ENCODE results near the gene ANXA11. TPM values are rescaled to one million over a fixed set of nuclear protein-coding genes. Genes with fewer than 3 reads are reported as not detected.
"Not testable (repeated sequence)": the region's sequence is repeated elsewhere in the genome, so short reads cannot be mapped to it uniquely, and the experiment has no call there.

ANXA11 gene
- total and polyA plus RNA-seq, 5 donors from 2014 or later: 252 to 316 (median 277) TPM

DNA sequence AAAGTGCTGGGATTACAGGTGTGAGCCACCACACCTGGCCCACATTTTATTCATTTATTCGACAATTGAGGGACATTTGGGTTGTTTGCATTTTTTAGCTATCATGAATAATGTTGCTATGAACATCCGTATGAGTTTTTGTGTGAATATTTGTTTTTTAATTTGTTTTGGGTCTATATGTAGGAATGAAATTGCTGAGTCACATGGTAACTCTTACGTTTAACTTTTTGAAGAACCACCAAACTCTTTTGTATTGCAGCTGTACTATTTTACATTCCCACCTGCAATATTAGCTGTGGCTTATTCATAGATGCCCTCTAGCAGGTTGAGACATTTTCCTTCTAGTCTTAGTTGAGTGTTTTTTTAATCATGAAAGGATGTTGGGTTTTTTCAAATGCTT lies 58.4 kb downstream of the ANXA11 start:
- Mint-ChIP-seq H3K36me3 (peaks cover 30% of the 10 kb centered on the region), H3K9me3 (peaks cover 0 to 16% (median 2%) of the 10 kb centered on the region in 7 donors), H3K27ac (peak overlapping the region in 1 of 3 donors; percentile 77), H3K4me3 (no peak overlapping the region), H3K27me3 (peaks cover 12% of the 10 kb centered on the region), H3K4me1 (peaks cover 11 to 31% (median 21%) of the 10 kb centered on the region in 4 donors)
- no peak overlapping the region for H3K4me3 ChIP-seq (ENCODE audit: low read depth, low read length)
- peaks cover 22% of the 10 kb centered on the region for H3K36me3 ChIP-seq (ENCODE audit: control insufficient read depth, insufficient read depth, low read length)
- DNase-seq (no peak), ATAC-seq (ENCODE audit: low read depth in 2 of 2) (no peak)
- no peaks in the 10 kb centered on the region for H3K27me3 ChIP-seq (ENCODE audit: control insufficient read depth, insufficient read depth, low read length)
- peaks cover 0 to 8% of the 10 kb centered on the region in 2 experiments for H3K9me3 ChIP-seq (ENCODE audit: control insufficient read depth in 2 of 2, low read length in 2 of 2)
- peaks cover 17% of the 10 kb centered on the region for H3K4me1 ChIP-seq (ENCODE audit: control insufficient read depth, insufficient read depth, low read length, poor library complexity, severe bottlenecking)
- H3K27ac ChIP-seq (ENCODE audit: insufficient read depth, low read length, poor library complexity, severe bottlenecking): no peak overlapping the region

DNA sequence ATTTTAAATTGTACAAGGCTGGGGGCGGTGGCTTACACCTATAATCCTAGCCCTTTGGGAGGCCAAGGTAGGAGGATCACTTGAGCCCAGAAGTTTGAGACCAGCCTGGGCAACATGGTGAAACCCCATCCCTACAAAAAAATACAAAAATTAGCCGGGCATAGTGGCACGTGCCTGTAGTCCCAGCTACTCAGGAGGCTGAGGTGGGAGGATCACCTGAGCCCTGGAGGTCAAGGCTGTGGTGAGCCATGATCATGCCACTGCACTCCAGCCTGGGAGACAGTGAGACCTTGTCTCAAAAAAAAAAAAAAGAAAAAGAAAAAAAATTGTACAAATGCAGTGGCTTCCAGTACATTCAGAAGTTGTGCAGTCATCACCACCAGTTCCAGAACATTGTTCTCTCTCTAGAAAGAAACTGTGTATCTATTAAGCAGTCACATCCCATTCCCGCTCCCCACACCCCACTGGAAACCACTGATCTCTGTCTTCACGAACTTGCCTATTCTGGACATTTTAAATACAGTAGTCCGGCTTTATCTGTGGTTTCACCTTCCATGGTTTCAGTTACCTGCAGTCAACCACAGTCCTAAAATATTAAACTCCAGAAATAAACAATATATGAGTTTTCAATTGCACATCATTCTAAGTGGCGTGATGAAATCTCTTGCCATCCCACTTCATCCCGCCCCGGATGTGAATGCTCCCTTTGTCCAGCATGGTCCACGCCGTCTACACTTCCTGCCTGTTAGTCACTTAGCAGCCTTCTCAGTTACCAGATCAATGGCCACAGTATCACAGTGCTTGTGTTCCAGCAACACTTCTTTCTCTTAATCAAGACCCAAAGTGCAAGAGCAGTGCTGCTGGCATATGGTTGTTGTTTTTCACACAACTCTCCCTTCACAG lies 59.7 kb downstream of the ANXA11 start:
- not testable (repeated sequence) for H3K4me3 ChIP-seq (ENCODE audit: low read depth, low read length); H3K9me3 ChIP-seq (ENCODE audit: control insufficient read depth in 2 of 2, low read length in 2 of 2); H3K27me3 ChIP-seq (ENCODE audit: control insufficient read depth, insufficient read depth, low read length); ATAC-seq (ENCODE audit: low read depth in 2 of 2); H3K27ac ChIP-seq (ENCODE audit: insufficient read depth, low read length, poor library complexity, severe bottlenecking); DNase-seq
- Histone ChIP-seq H3K36me3 (ENCODE audit: control insufficient read depth, insufficient read depth, low read length) (peaks cover 11% of the 10 kb centered on the region), H3K4me1 (ENCODE audit: control insufficient read depth, insufficient read depth, low read length, poor library complexity, severe bottlenecking) (peaks cover 17% of the 10 kb centered on the region)
- H3K4me1 Mint-ChIP-seq: peaks cover 11 to 31% (median 17%) of the 10 kb centered on the region in 4 donors
- peak overlapping the region; percentile 7 to 77 (median 32) for H3K27ac Mint-ChIP-seq
- peaks cover 18% of the 10 kb centered on the region for H3K36me3 Mint-ChIP-seq
- H3K4me3 Mint-ChIP-seq: peak overlapping the region; percentile 24 to 89 (median 68)
- H3K9me3 Mint-ChIP-seq: peaks cover 0 to 14% (median 2%) of the 10 kb centered on the region in 7 donors
- peaks cover 15% of the 10 kb centered on the region for H3K27me3 Mint-ChIP-seq

DNA sequence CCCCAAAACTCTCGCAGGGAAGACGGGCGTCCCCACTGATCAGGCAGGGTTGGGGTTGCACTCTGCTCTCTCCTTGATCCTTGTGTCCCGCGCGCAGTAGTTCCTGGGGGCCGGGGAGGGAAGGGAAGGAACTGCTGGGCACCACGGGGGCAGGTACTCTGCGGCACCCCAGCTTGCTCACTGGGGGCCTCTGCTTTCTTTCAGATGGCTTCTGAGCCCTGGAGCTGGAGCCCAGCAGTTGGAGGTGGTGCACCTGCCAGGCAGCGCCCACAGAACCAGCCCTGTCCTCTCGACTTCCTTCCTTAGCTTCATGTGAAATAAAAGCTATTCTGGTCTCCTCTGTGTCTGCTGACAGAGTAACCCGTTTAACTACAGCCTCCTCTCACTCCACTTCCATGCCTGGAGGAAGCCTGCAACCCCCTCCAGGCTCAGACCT lies 60.6 kb downstream of the ANXA11 start:
- peaks cover 15% of the 10 kb centered on the region for H3K27me3 Mint-ChIP-seq
- Histone ChIP-seq H3K9me3 (ENCODE audit: control insufficient read depth in 2 of 2, low read length in 2 of 2) (peaks cover 0 to 1% of the 10 kb centered on the region in 2 experiments), H3K27me3 (ENCODE audit: control insufficient read depth, insufficient read depth, low read length) (no peaks in the 10 kb centered on the region), H3K4me3 (ENCODE audit: low read depth, low read length) (no peak overlapping the region), H3K27ac (ENCODE audit: insufficient read depth, low read length, poor library complexity, severe bottlenecking) (peak overlapping the region; percentile 47), H3K4me1 (ENCODE audit: control insufficient read depth, insufficient read depth, low read length, poor library complexity, severe bottlenecking) (peaks cover 17% of the 10 kb centered on the region), H3K36me3 (ENCODE audit: control insufficient read depth, insufficient read depth, low read length) (peaks cover 4% of the 10 kb centered on the region)
- peaks cover 11 to 31% (median 15%) of the 10 kb centered on the region in 4 donors for H3K4me1 Mint-ChIP-seq
- H3K4me3 Mint-ChIP-seq: peak overlapping the region; percentile 77 to 89 (median 84)
- peak in 2 of 3 donors; percentile 34 to 70 for DNase-seq
- peaks cover 12% of the 10 kb centered on the region for H3K36me3 Mint-ChIP-seq
- H3K9me3 Mint-ChIP-seq: peaks cover 0 to 8% (median 0%) of the 10 kb centered on the region in 7 donors
- H3K27ac Mint-ChIP-seq: peak overlapping the region; percentile 94 to 96 (median 96)
- ATAC-seq (ENCODE audit: low read depth in 2 of 2): peak; percentile 56 to 66

- Histone ChIP-seq H3K27ac (ENCODE audit: insufficient read depth, low read length, poor library complexity, severe bottlenecking) (peak overlapping the region; percentile 47), H3K4me3 (ENCODE audit: low read depth, low read length) (peak overlapping the region; percentile 45), H3K27me3 (ENCODE audit: control insufficient read depth, insufficient read depth, low read length) (no peaks in the 10 kb centered on the region), H3K36me3 (ENCODE audit: control insufficient read depth, insufficient read depth, low read length) (peaks cover 4% of the 10 kb centered on the region), H3K9me3 (ENCODE audit: control insufficient read depth in 2 of 2, low read length in 2 of 2) (no peaks in the 10 kb centered on the region), H3K4me1 (ENCODE audit: control insufficient read depth, insufficient read depth, low read length, poor library complexity, severe bottlenecking) (peaks cover 17% of the 10 kb centered on the region)
- Mint-ChIP-seq H3K9me3 (peaks cover 0 to 4% (median 0%) of the 10 kb centered on the region in 7 donors), H3K36me3 (peaks cover 6% of the 10 kb centered on the region), H3K4me3 (peak overlapping the region; percentile 84 to 93 (median 87)), H3K4me1 (peaks cover 11 to 27% (median 15%) of the 10 kb centered on the region in 4 donors), H3K27me3 (peaks cover 16% of the 10 kb centered on the region), H3K27ac (peak overlapping the region; percentile 94 to 96 (median 96))
- DNase-seq (peak in 1 of 3 donors; percentile 51), ATAC-seq (ENCODE audit: low read depth in 2 of 2) (peak; percentile 40 to 48)
These were observed 61.2 kb downstream of the ANXA11 start for GRCh38 chr10:80144067-80144695.

- Histone ChIP-seq H3K4me3 (ENCODE audit: low read depth, low read length) (no peak overlapping the region), H3K36me3 (ENCODE audit: control insufficient read depth, insufficient read depth, low read length) (no peaks in the 10 kb centered on the region), H3K27ac (ENCODE audit: insufficient read depth, low read length, poor library complexity, severe bottlenecking) (no peak overlapping the region), H3K9me3 (ENCODE audit: control insufficient read depth in 2 of 2, low read length in 2 of 2) (no peaks in the 10 kb centered on the region), H3K4me1 (ENCODE audit: control insufficient read depth, insufficient read depth, low read length, poor library complexity, severe bottlenecking) (peaks cover 17% of the 10 kb centered on the region), H3K27me3 (ENCODE audit: control insufficient read depth, insufficient read depth, low read length) (no peaks in the 10 kb centered on the region)
- no peak overlapping the region for H3K27ac Mint-ChIP-seq
- ATAC-seq (ENCODE audit: low read depth in 2 of 2): no peak
- no peaks in the 10 kb centered on the region for H3K9me3 Mint-ChIP-seq
- H3K27me3 Mint-ChIP-seq: peaks cover 19% of the 10 kb centered on the region
- no peaks in the 10 kb centered on the region for H3K36me3 Mint-ChIP-seq
- no peak for DNase-seq
- no peak overlapping the region for H3K4me3 Mint-ChIP-seq
- H3K4me1 Mint-ChIP-seq: peaks cover 11 to 26% (median 15%) of the 10 kb centered on the region in 4 donors
These were observed 63.5 kb downstream of the ANXA11 start for GRCh38 chr10:80141696-80142460.

GRCh38 chr10:80140251-80140650 lies 65.1 kb downstream of the ANXA11 start:
- Mint-ChIP-seq H3K9me3 (no peaks in the 10 kb centered on the region), H3K36me3 (no peaks in the 10 kb centered on the region), H3K4me1 (peaks cover 6 to 19% (median 12%) of the 10 kb centered on the region in 4 donors), H3K27ac (no peak overlapping the region), H3K27me3 (peaks cover 27% of the 10 kb centered on the region), H3K4me3 (no peak overlapping the region)
- Histone ChIP-seq H3K27ac (ENCODE audit: insufficient read depth, low read length, poor library complexity, severe bottlenecking) (no peak overlapping the region), H3K27me3 (ENCODE audit: control insufficient read depth, insufficient read depth, low read length) (no peaks in the 10 kb centered on the region), H3K9me3 (ENCODE audit: control insufficient read depth in 2 of 2, low read length in 2 of 2) (no peaks in the 10 kb centered on the region), H3K4me3 (ENCODE audit: low read depth, low read length) (no peak overlapping the region), H3K36me3 (ENCODE audit: control insufficient read depth, insufficient read depth, low read length) (no peaks in the 10 kb centered on the region), H3K4me1 (ENCODE audit: control insufficient read depth, insufficient read depth, low read length, poor library complexity, severe bottlenecking) (peaks cover 17% of the 10 kb centered on the region)
- ATAC-seq (ENCODE audit: low read depth in 2 of 2): no peak
- DNase-seq: no peak

DNA sequence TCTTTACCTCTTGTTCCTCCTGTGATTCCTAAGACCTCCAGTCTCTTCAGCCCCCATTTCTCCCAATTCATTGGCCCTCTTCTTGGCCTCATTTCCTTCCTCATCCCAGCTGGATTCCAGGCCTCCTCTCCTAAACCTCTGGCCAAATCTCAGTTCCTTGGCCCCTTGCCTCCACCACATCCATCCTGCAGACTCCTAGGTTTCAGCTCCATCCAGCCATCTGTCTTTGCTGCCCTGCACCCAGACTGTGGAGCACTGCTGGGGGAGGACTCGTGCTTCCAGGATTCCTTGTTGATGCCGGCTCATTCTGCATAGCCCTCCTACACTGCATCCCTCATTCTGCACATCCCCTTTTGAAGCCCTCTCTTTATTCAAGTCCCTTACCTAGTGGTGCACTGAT lies 66.1 kb downstream of the ANXA11 start:
- DNase-seq: no peak
- ATAC-seq (ENCODE audit: low read depth in 2 of 2): no peak
- no peak overlapping the region for H3K4me3 ChIP-seq (ENCODE audit: low read depth, low read length)
- H3K36me3 ChIP-seq (ENCODE audit: control insufficient read depth, insufficient read depth, low read length): no peaks in the 10 kb centered on the region
- H3K27me3 ChIP-seq (ENCODE audit: control insufficient read depth, insufficient read depth, low read length): peaks cover 2% of the 10 kb centered on the region
- no peaks in the 10 kb centered on the region for H3K9me3 ChIP-seq (ENCODE audit: control insufficient read depth in 2 of 2, low read length in 2 of 2)
- H3K27ac Mint-ChIP-seq: no peak overlapping the region
- peaks cover 8% of the 10 kb centered on the region for H3K4me1 ChIP-seq (ENCODE audit: control insufficient read depth, insufficient read depth, low read length, poor library complexity, severe bottlenecking)
- peaks cover 34% of the 10 kb centered on the region for H3K27me3 Mint-ChIP-seq
- H3K4me3 Mint-ChIP-seq: no peak overlapping the region
- H3K4me1 Mint-ChIP-seq: peaks cover 2 to 10% (median 7%) of the 10 kb centered on the region in 4 donors
- H3K27ac ChIP-seq (ENCODE audit: insufficient read depth, low read length, poor library complexity, severe bottlenecking): no peak overlapping the region
- no peaks in the 10 kb centered on the region for H3K36me3 Mint-ChIP-seq
- H3K9me3 Mint-ChIP-seq: no peaks in the 10 kb centered on the region

Data from CD4-positive, CD25-positive, alpha-beta regulatory T cell (primary cell).